ENCODE data around the gene NRXN3. TPM values are rescaled to one million over a fixed set of nuclear protein-coding genes. Genes with fewer than 3 reads are reported as not detected.

The NRXN3 gene
- total and polyA plus RNA-seq, 2 donors (not counting 1 experiment from before 2014, with no cell fraction given): 0.83 to 34.6 TPM

- no peaks in the 10 kb centered on the region for H3K79me2 ChIP-seq (ENCODE audit: control insufficient read depth, insufficient read depth, low read length)
- H3K9me3 ChIP-seq (ENCODE audit: control insufficient read depth, insufficient read depth, low read depth, low read length): no peaks in the 10 kb centered on the region
- TF ChIP-seq EZH2 (IDR thresholded peaks at IDR 0.05; ENCODE audit: low read length, missing control alignments): no peak
- TF ChIP-seq CTCF (conservative IDR thresholded peaks at IDR 0.05 in 1 of 2, IDR thresholded peaks at IDR 0.05 in 1 of 2; ENCODE audit: low read depth in 1 of 2, low read length in 2 of 2): no peak
- no peaks in the 10 kb centered on the region for H4K20me1 ChIP-seq (ENCODE audit: control insufficient read depth, extremely low read depth, insufficient read depth, low read length)
- H3K4me1 ChIP-seq (ENCODE audit: control insufficient read depth, extremely low read depth, insufficient read depth, low read length): no peaks in the 10 kb centered on the region
- H3K27ac ChIP-seq (ENCODE audit: insufficient read depth, low read length): no peak overlapping the region
- H3K27me3 ChIP-seq (ENCODE audit: control insufficient read depth, insufficient read depth, low read length): no peaks in the 10 kb centered on the region
- no peaks in the 10 kb centered on the region for H3K36me3 ChIP-seq (ENCODE audit: control insufficient read depth, insufficient read depth, low read length)
- no peak overlapping the region for H2AFZ ChIP-seq (ENCODE audit: low read length)
- H3K4me2 ChIP-seq (ENCODE audit: extremely low read depth, insufficient read depth, low read length): no peak overlapping the region
- no peak for DNase-seq (ENCODE audit: low read depth in 2 of 2)
- no peak overlapping the region for H3K9ac ChIP-seq (ENCODE audit: insufficient read depth, low read length)
- H3K4me3 ChIP-seq (replicated peaks in 1 of 4; ENCODE audit: control extremely low read depth in 1 of 4, insufficient read depth in 1 of 4, low read depth in 3 of 4, low read length in 4 of 4): no peak overlapping the region
Observed at GRCh38 chr14:79426103-79426755, 1256.1 kb downstream of the NRXN3 start.

GRCh38 chr14:79432640-79433039 is 1262.5 kb downstream of the NRXN3 start:
- H3K27me3 ChIP-seq (ENCODE audit: control insufficient read depth, insufficient read depth, low read length): no peaks in the 10 kb centered on the region
- no peak for TF ChIP-seq CTCF (conservative IDR thresholded peaks at IDR 0.05 in 1 of 2, IDR thresholded peaks at IDR 0.05 in 1 of 2; ENCODE audit: low read depth in 1 of 2, low read length in 2 of 2)
- TF ChIP-seq EZH2 (IDR thresholded peaks at IDR 0.05; ENCODE audit: low read length, missing control alignments): no peak
- H3K79me2 ChIP-seq (ENCODE audit: control insufficient read depth, insufficient read depth, low read length): no peaks in the 10 kb centered on the region
- H3K9ac ChIP-seq (ENCODE audit: insufficient read depth, low read length): no peak overlapping the region
- no peak overlapping the region for H3K4me2 ChIP-seq (ENCODE audit: extremely low read depth, insufficient read depth, low read length)
- no peaks in the 10 kb centered on the region for H3K4me1 ChIP-seq (ENCODE audit: control insufficient read depth, extremely low read depth, insufficient read depth, low read length)
- no peak overlapping the region for H3K27ac ChIP-seq (ENCODE audit: insufficient read depth, low read length)
- no peak overlapping the region for H3K4me3 ChIP-seq (replicated peaks in 1 of 4; ENCODE audit: control extremely low read depth in 1 of 4, insufficient read depth in 1 of 4, low read depth in 3 of 4, low read length in 4 of 4)
- no peaks in the 10 kb centered on the region for H3K9me3 ChIP-seq (ENCODE audit: control insufficient read depth, insufficient read depth, low read depth, low read length)
- no peak for DNase-seq (ENCODE audit: low read depth in 2 of 2)
- H3K36me3 ChIP-seq (ENCODE audit: control insufficient read depth, insufficient read depth, low read length): no peaks in the 10 kb centered on the region
- no peaks in the 10 kb centered on the region for H4K20me1 ChIP-seq (ENCODE audit: control insufficient read depth, extremely low read depth, insufficient read depth, low read length)
- H2AFZ ChIP-seq (ENCODE audit: low read length): no peak overlapping the region

GRCh38 chr14:79436335-79436734 is 1266.2 kb downstream of the NRXN3 start:
- H3K4me1 ChIP-seq (ENCODE audit: control insufficient read depth, extremely low read depth, insufficient read depth, low read length): no peaks in the 10 kb centered on the region
- H4K20me1 ChIP-seq (ENCODE audit: control insufficient read depth, extremely low read depth, insufficient read depth, low read length): no peaks in the 10 kb centered on the region
- H2AFZ ChIP-seq (ENCODE audit: low read length): no peak overlapping the region
- no peaks in the 10 kb centered on the region for H3K79me2 ChIP-seq (ENCODE audit: control insufficient read depth, insufficient read depth, low read length)
- TF ChIP-seq EZH2 (IDR thresholded peaks at IDR 0.05; ENCODE audit: low read length, missing control alignments) (no peak), CTCF (conservative IDR thresholded peaks at IDR 0.05 in 1 of 2, IDR thresholded peaks at IDR 0.05 in 1 of 2; ENCODE audit: low read depth in 1 of 2, low read length in 2 of 2) (no peak)
- H3K9me3 ChIP-seq (ENCODE audit: control insufficient read depth, insufficient read depth, low read depth, low read length): no peaks in the 10 kb centered on the region
- no peaks in the 10 kb centered on the region for H3K36me3 ChIP-seq (ENCODE audit: control insufficient read depth, insufficient read depth, low read length)
- H3K4me3 ChIP-seq (replicated peaks in 1 of 4; ENCODE audit: control extremely low read depth in 1 of 4, insufficient read depth in 1 of 4, low read depth in 3 of 4, low read length in 4 of 4): no peak overlapping the region
- no peaks in the 10 kb centered on the region for H3K27me3 ChIP-seq (ENCODE audit: control insufficient read depth, insufficient read depth, low read length)
- no peak for DNase-seq (ENCODE audit: low read depth in 2 of 2)
- no peak overlapping the region for H3K4me2 ChIP-seq (ENCODE audit: extremely low read depth, insufficient read depth, low read length)
- no peak overlapping the region for H3K9ac ChIP-seq (ENCODE audit: insufficient read depth, low read length)
- no peak overlapping the region for H3K27ac ChIP-seq (ENCODE audit: insufficient read depth, low read length)

Data from fibroblast of lung (primary cell).